ENCODE measurements around the gene SZT2.
"Not testable (repeated sequence)": the region's sequence is repeated elsewhere in the genome, so short reads cannot be mapped to it uniquely, and the experiment has no call there.

Gene SZT2

DNA sequence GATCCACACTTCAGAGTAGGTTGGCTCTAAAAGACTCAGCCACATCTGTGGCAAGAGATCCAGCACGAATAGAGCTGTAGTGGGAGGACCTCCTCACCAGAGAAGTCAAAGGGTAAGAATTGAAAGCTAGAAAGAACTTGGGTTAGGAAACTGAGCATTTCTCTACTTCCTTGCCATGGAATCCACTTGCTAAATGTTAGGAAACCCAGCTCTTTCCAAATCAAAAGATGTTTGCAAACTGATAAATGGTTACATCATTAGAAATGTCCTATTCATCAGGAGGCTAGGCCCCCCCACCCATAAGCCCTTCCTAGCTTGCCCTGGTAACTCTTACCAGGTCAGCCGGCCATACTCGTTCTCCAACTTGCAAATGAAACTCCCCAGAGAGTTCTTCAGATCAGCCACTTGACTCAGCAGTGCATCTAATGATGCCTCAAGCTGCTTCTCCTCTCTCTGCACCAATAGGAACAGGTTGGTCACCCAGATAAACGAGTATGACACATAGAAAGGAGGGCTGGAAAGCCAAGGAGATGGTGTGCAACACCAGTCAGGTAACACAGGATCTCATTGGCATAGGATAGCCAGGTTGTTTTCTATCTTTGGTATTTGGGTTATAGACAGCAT lies 1.6 kb upstream of the SZT2 start:
- no peak for DNase-seq (ENCODE audit: low read depth in 4 of 4, low spot score in 1 of 4)

DNA sequence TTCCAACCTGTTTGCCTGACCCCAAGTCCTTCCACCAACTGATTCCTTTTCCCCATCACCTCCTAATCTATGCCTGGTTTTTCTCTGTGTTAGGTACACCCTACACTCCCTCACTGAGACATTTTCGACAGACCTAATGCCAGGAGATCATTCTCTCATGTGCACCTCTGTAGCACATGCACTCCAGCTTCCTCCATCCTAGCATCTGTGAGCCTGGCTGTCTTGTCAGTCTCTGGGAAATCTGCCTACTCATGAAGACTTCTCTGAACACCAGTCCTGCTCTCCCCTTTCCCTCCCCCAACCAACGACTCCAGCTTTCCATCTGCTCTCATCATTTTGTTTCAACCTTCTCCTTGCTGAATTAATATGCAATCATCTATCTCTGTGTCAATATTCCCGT lies 1.1 kb upstream of the SZT2 start:
- no peak for DNase-seq (ENCODE audit: low read depth in 4 of 4, low spot score in 1 of 4)

DNA sequence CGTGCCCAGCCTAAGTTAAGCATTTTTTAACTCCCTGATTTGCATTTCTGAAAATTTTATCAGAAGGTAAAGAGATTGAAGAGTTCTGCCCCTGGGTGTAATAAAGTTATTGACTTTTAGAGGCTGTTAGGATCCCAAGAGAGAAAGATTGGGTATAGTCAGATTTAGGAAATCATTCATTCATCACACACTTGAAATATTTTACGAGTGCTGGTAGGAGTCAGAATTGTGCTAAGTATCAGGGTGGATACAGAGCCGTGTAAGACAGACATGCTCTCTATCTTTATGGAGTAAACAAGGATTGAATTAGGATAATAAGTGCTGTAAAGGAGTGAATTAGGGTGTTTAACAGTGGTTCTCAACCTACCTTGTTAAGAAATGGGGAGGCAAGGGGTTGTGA lies 3.0 kb downstream of the SZT2 start:
- no peak for DNase-seq (ENCODE audit: low read depth in 4 of 4, low spot score in 1 of 4)

DNA sequence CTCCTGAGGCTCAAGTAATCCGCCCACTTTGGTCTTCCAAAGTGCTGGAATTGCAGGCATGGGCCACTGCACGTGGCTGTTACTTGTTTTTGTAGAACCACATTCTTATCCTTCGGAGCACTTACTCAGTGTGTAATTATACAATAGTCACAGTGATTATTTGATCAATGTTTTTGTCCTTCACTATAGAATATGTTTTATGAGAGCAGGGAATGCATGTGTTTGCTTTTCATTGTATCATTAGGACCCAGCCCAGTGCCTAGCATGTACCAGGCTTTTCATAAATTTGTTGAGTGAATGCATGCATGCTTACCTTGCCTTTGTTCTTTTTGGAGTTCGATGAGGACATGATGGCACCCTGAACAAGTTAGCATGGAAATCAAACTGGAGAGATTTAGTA lies 5.8 kb downstream of the SZT2 start:
- DNase-seq (ENCODE audit: low read depth in 4 of 4, low spot score in 1 of 4) = no peak

DNA sequence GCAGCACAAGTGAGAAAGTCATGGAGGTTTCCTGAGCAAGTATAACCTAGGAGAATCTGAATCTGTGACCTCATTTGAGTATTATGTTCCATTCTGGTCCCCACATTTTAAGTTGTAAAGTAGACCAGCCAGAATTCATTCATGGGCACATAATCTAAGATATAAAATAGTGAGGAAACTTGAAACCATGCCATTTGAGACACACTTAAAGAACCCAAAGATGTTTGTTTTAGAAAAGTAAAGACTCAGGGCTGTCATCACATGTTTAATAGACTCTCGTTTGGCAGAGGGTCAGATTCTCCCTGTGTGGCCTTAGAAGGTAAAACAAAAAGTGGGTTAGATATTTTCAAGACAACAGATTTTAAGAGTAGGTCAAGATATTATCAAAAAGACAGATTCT lies 6.4 kb downstream of the SZT2 start:
- DNase-seq (ENCODE audit: low read depth in 4 of 4, low spot score in 1 of 4) = no peak

DNA sequence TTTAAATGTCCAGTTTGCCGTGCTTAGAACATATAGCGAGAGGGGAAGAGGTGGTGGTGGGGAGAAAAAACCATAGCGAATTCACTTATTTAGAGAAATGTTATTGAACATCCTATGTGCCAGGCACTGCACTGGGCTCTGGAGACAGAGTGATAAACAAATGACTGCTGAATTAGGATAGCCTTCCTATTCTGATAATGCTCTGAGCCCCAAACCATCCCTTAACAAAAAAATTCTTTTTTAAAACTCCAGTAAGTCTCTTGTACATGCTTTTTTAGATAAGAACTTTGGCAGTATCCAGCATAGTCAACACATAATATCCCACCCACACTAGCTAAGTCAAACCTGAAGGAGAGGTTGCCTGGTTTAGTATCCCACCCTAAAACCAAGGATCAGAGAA lies 8.5 kb downstream of the SZT2 start:
- no peak for DNase-seq (ENCODE audit: low read depth in 4 of 4, low spot score in 1 of 4)

DNA sequence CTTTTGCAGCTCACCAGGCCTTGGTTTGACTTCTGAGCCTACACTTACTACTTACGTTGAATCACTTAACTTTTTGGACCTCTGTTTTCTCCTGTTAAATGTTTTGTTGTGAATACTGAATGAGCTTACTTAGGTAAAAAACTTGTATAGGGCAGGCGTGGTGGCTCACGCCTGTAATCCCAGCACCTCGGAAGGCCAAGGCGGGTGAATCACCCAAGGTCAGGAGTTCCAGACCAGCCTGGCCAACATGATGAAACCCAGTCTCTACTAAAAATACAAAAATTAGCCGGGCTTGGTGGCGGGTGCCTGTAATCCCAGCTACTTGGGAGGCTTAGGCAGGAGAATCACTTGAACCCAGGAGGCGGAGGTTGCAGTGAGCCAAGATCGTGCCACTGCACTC lies 10.7 kb downstream of the SZT2 start:
- DNase-seq (ENCODE audit: low read depth in 4 of 4, low spot score in 1 of 4) = not testable (repeated sequence)

DNA sequence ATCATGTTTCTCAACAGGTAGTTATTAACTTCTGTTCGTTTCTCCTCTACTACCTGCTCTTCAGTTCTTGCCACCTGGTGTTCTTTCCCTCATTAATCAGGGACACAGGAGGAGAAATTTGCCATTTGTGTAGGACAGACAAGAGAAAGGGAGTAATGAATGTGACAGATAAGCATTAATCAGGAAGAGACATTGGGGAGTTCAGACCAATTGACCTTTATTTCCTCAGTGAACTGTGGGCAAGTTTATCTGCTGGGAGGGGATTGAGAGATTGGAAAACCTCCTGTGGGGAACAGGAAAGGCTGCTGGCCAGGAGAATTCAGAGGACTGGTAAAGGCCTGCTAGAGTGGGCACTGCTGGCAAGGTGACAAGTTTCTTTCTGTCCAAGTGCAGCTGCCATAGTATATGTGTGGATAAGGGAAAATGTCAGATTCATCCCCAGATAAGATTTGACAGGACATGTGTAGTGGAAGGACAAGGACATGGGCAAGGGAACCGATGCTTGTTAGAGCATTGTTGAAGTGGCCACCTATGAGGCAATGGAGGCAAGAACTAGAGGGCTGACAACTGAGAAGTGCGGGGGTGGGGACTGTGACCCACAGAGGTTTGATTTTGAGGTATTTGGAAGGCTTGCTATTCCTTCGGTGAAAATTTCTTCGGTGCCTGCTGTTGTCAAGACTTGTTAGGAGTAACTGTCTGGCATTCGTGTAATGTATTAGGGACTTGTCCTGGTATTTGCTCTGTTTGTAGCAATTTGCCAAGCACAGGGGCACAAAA lies 12.6 kb downstream of the SZT2 start:
- DNase-seq (ENCODE audit: low read depth in 4 of 4, low spot score in 1 of 4) = no peak

DNA sequence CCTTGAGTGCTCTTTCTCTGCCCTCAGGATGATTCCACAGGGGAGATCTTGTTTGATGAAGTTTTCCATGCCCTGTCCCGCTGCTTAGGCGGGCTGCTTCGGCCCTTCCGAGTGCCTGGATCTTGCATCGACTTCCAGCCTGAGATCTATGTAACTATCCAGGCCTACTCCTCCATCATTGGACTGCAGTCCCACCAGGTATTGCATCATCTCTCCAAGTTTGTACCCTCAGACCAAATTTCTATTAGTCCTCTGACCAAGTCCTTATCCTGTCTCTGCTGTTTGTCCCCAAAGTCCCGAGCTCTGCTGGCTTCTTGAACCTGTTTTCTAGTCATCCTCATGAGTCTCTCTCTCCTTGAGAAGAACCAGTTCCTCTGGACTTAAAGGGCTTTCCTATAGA lies 14.7 kb downstream of the SZT2 start:
- no peak for DNase-seq (ENCODE audit: low read depth in 4 of 4, low spot score in 1 of 4)

DNA sequence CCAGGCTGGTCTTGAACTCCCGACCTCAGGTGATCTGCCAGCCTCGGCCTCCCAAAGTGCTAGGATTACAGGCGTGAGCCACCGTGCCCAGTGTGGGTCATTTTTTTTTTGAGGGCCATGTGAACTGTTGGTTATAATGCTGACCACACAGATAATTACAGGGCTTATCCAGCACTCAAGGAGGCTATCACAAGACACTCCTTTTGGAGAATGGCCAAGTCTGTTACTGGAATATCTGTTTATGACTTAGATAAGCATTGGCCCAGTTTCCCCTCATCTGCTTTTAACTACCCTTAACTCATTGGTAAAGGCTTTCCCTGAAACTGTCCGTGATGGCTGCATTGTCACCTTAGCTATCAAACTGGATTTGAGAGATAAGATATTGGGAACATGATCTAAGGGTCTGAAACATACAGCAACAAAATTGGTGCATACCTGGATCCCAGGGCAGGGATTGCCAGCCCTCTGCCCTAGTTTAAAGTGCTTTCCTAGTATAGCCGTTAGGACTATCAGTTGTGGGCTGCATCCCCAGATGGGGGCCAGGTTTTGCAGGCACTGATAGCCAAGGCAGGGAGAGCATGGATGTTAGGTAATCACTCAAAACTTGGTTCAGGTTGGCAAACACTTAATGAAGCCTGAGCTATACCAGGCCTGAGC lies 15.6 kb downstream of the SZT2 start:
- DNase-seq (ENCODE audit: low read depth in 4 of 4, low spot score in 1 of 4) = no peak

DNA sequence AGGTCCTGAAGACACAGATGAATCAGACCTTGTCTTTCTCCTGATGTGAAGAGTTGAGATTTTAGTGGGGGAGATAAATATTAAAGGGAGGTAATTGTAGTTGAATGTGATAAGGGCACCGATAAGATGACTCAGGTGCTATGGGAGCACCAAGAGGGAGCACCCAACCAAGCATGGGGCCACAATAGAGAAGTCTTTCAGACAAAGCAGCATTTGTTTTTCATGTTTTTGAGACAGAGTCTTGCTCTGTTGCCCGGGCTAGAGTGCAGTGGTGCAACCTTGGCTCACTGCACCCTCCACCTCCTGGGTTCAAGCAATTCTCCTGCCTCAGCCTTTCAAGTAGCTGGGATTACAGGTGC lies 16.2 kb downstream of the SZT2 start:
- no peak for DNase-seq (ENCODE audit: low read depth in 4 of 4, low spot score in 1 of 4)

DNA sequence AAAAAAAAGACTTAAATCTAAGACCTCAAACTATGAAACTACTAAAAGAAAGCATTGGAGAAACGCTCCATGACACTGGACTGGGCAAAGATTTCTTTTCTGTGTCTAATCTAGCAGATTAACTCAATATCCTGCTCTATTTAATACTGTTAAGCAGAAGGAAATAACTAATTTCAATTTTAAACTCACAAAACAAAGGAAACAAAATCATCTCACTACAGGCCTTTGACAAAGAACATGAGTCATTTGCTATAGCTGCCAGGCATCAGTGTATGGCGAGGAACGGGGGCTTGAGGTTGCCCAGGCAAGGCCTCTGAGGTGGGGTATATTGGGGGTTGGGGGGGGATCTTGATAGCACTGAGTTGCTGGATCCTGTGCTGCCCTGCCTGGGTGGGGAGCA lies 20.9 kb downstream of the SZT2 start:
- no peak for DNase-seq (ENCODE audit: low read depth in 4 of 4, low spot score in 1 of 4)

DNA sequence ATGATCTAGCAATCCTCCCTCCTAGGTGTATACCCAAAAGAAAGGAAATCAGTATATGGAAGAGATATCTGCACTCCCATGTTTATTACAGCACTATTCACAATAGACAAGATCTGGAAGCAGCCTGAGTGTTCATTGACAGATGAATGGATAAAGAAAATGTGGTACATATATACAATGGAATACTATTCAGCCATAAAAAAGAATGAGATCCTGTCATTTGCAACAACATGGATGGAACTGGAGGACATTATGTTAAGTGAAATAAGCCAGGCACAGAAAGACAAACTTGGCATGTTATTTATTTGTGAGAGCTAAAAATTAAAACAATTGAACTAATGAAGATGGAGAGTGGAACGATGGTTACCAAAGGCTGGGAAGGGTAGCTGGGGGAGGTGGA lies 23.7 kb downstream of the SZT2 start:
- not testable (repeated sequence) for DNase-seq (ENCODE audit: low read depth in 4 of 4, low spot score in 1 of 4)

DNA sequence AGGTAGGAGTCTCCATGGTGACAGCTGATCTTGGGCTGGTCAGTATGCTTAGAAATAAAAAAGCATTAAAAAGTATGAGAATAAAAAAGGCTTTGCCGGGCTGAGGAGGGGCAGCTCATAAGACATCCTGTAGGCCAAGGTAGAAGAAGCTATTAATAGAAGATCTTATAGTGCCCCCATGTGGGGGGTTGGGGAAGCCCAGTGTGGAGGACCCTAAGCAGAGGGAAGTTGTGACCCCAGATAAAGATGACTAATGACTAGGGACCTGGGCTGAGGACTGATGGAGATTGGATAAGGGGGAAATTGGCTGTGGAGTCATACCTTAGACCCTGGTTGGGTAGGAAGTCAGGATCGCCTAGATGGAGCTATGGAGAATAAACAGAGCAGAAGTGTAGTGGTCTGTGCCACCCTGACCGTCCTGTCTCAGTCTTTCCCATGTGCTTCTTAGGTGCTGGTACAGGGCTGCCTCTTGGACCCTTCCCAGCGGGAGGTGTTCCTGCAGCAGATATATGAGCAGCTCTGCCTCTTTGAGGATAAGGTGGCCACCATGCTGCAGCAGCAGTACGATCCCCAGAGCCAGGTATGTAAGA lies 25.0 kb downstream of the SZT2 start:
- peak; percentile 9 to 37 (median 24) for DNase-seq (ENCODE audit: low read depth in 4 of 4, low spot score in 1 of 4)

DNA sequence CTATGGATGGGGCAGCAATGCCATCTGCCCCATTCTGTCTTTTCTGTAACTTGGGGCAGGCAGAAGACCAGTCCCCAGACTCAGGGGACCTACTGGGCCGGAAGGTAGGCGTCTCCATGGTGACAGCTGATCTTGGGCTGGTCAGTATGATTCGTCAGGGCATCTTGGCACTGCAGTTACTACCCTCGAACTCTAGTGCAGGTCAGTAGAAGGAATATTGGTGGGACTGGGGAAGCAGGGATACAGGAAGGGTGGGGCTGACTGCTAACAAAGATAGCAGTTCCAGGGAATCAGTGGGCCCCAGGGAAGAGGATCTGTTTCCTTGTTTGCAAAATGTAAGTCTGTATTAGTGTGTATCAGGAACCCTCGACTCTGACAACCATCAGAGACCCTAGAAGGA lies 26.2 kb downstream of the SZT2 start:
- DNase-seq (ENCODE audit: low read depth in 4 of 4, low spot score in 1 of 4) = no peak

DNA sequence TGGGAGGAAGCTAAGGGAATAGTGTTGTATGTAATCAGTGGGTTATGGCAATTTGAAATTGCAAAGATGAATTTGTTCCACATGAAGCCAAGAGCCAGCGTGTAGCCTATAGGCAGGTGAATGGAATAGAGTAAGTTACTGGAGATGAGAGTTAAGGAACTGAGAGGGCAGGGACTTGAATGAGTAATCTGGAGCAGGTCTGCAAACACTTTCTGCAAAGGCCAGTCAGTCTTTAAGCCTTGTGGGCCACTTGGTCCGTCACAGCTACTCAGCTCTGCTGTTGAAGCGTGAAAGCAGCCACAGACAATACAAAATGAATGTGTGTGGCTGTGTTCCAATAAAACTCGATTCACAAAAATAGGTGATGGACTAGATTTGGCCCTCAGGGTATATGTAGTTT lies 29.2 kb downstream of the SZT2 start:
- DNase-seq (ENCODE audit: low read depth in 4 of 4, low spot score in 1 of 4) = no peak

DNA sequence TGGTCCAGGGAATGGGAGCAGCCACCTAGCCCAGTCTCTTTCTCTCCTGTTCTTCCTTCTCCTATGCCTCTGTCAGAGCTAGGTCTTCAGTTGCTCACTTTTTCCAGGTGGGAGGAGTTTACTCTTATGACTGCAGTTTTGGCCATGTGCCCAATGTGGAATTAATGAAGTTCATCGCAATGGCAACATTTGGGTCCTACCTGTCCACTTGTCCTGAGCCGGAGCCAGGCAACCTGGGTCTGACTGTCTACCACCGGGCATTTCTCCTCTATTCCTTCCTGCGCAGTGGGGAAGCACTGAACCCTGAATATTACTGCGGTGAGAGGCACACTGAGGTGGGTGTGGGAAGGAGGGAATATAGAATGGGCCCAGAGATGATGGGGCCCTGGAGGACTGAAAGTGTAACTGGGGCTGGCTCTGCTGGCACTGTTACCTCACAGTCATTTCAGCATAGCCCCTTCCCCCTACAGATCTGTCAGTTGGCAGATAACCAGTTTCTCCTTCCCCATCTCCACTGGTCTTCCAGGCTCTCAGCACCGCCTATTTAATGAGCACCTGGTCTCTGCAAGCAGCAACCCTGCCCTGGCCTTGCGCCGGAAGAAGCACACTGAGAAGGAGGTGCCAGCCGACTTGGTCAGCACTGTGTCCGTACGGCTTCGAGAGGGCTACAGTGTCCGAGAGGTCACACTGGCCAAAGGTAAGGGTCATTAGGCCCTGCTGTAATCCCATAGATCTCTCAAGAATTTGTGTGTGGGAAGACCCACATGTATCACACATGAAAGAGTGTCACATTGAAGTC lies 30.1 kb downstream of the SZT2 start:
- DNase-seq (ENCODE audit: low read depth in 4 of 4, low spot score in 1 of 4) = no peak

DNA sequence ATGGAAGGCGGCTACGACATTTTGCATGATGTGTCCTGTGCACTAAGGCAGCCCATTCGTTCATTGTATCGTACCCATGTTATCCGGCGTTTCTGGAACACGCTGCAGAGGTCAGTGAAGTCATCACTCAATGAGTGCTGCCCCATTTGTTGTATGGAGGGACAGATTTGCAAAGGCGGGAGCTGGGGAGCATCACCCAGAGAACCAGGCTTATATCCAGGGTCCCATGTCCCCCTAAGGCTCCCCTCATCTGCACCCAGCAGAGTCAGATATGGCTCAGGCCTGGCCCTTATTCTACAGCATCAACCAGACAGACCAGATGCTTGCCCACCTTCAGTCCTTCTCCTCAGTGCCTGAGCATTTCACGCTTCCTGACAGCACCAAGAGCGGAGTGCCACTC lies 31.2 kb downstream of the SZT2 start:
- no peak for DNase-seq (ENCODE audit: low read depth in 4 of 4, low spot score in 1 of 4)

DNA sequence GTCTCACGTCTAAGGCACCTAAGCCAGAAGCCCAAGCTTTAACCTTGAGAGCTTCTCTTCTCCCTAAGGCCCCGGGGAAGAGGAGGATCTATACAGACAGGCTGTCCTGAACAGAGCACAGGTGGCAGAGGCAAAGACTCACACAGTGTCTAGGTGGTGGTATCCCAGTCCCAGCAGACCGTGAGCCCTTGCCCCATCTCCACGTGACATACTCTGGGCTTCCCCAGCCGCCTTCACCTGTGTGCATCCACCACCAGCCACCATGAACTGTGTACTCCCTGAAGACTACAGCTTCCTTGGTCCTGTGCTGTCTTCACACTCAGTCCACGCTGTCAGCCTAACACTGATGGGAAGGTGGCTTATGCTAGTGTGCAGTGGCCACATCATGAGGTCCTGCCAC lies 31.7 kb downstream of the SZT2 start:
- DNase-seq (ENCODE audit: low read depth in 4 of 4, low spot score in 1 of 4) = no peak

DNA sequence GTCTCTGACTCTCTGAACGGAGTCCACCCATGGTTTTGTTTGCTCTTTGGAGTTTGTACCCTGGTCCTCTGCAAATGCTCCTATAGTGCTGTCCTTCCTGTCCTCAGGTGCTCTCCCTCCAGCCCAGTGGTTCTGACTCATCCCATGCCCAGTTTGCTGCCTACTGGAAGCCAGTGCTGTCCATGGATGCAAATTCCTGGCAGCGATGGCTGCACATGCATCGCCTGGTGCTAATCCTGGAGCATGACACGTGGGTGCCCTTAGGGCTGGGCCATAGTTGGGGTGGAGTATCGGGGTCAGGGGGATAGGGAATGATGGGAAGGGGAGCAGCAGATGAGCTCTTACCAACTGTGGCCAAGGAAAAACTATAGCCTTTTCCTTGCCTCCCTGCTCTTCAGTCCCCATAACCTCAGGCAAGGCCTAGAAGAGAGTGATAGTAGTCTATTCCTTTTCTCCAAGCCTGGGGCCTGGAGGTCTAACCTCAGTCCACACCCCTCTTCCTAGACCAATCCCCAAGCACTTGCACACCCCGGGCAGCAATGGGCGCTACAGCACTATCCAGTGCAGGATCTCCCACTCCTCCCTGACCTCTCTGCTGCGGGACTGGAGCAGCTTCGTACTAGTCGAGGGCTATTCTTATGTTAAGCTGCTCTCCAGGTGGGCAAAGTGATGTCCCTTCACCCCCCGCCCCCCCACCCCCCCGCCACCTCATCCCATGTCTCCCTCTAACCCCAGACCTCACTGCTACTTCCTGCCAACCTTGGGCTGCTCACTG lies 32.5 kb downstream of the SZT2 start:
- no peak for DNase-seq (ENCODE audit: low read depth in 4 of 4, low spot score in 1 of 4)

All from stimulated activated CD4-positive, alpha-beta T cell treated with anti-CD3 and anti-CD28 coated beads, Interleukin-1b, Interleukin-23, amount 100 ng/mL, for 24 hours (primary cell).